ENCODE measurements around the gene GSTM2.
"Not testable (repeated sequence)": the region's sequence is repeated elsewhere in the genome, so short reads cannot be mapped to it uniquely, and the experiment has no call there.

- not testable (repeated sequence) for TF ChIP-seq SETDB1 (IDR thresholded peaks at IDR 0.05; ENCODE audit: insufficient read length, low read length); ZFP41 (tag by site-specific recombination; IDR thresholded peaks at IDR 0.05; ENCODE audit: borderline replicate concordance); CTCF (tag by site-specific recombination; IDR thresholded peaks at IDR 0.05); ZNF416 (tag by site-specific recombination; IDR thresholded peaks at IDR 0.05); ZNF548 (tag by site-specific recombination; IDR thresholded peaks at IDR 0.05); BCL11A (tag by site-specific recombination; IDR thresholded peaks at IDR 0.05; ENCODE audit: low read depth); KLF9 (tag by site-specific recombination; IDR thresholded peaks at IDR 0.05; ENCODE audit: low read depth); ZFP37 (tag by site-specific recombination; IDR thresholded peaks at IDR 0.05); INSM2 (tag by site-specific recombination; IDR thresholded peaks at IDR 0.05)
Observed at GRCh38 chr1:109678637-109679036, 10.8 kb downstream of the GSTM2 start.

Data from HEK293 (cell line).